Mesendoderm (in vitro differentiated cells): ENCODE results near the gene CTLA4.

Experiments used
- DNase-seq: peaks from one replicate; pipeline ENCODE4 v3.0.0; 2013
- H2AK5ac ChIP-seq: 2 replicates; pipeline ENCODE4 v1.6.1; 2013; ENCODE audit warnings: low read length, inconsistent platforms
- H2BK120ac ChIP-seq: 2 replicates; pipeline ENCODE4 v1.6.1; 2013; ENCODE audit warnings: low read depth, mild to moderate bottlenecking, low read length, moderate library complexity, mixed read lengths
- H2BK15ac ChIP-seq: replicated peaks from 2 replicates; pipeline ENCODE4 v1.6.1; 2013; ENCODE audit warnings: low read depth, mild to moderate bottlenecking, moderate library complexity
- H2BK5ac ChIP-seq: 2 replicates; pipeline ENCODE4 v1.6.1; 2013; ENCODE audit warnings: low read length, inconsistent platforms
- H3K18ac ChIP-seq: 2 replicates; pipeline ENCODE4 v1.6.1; 2013; ENCODE audit warnings: mild to moderate bottlenecking, low read length, mixed read lengths
- H3K23ac ChIP-seq: one replicate; pipeline ENCODE4 v1.6.1; 2013; ENCODE audit warnings: low read length
- H3K27ac ChIP-seq: 2 replicates; pipeline ENCODE4 v1.5.1; 2013; ENCODE audit warnings: low read depth, mild to moderate bottlenecking, inconsistent platforms, low read length, moderate library complexity
- H3K27me3 ChIP-seq: 2 replicates; pipeline ENCODE4 v1.6.1; 2013; ENCODE audit warnings: low read length, control low read depth, mild to moderate bottlenecking, inconsistent platforms; ENCODE audit not compliant: insufficient read depth, poor library complexity
- H3K36me3 ChIP-seq: 2 replicates; pipeline ENCODE4 v1.6.1; 2013; ENCODE audit warnings: low read length, inconsistent platforms; ENCODE audit not compliant: control insufficient read depth, insufficient read depth
- H3K4ac ChIP-seq: one replicate; pipeline ENCODE4 v1.6.1; 2013; ENCODE audit warnings: low read depth, mild to moderate bottlenecking, low read length, moderate library complexity
- H3K4me1 ChIP-seq: 2 replicates; pipeline ENCODE4 v1.6.1; 2013; ENCODE audit warnings: low read depth, low read length, inconsistent platforms; ENCODE audit not compliant: control insufficient read depth
- H3K4me2 ChIP-seq: 2 replicates; pipeline ENCODE4 v1.6.1; 2013; ENCODE audit warnings: low read length
- H3K4me3 ChIP-seq: 2 replicates; pipeline ENCODE4 v1.5.1; 2013; ENCODE audit warnings: mild to moderate bottlenecking, low read length
- H3K56ac ChIP-seq: one replicate; pipeline ENCODE4 v1.6.1; 2013; ENCODE audit warnings: low read length
- H3K79me1 ChIP-seq: 2 replicates; pipeline ENCODE4 v1.6.1; 2013; ENCODE audit warnings: low read length, inconsistent platforms
- H3K79me2 ChIP-seq: 2 replicates; pipeline ENCODE4 v1.6.1; 2013; ENCODE audit warnings: mild to moderate bottlenecking, low read length; ENCODE audit not compliant: control insufficient read depth, insufficient read depth
- H3K9ac ChIP-seq: 2 replicates; pipeline ENCODE4 v1.6.1; 2013; ENCODE audit warnings: low read length, inconsistent platforms
- H4K5ac ChIP-seq: one replicate; pipeline ENCODE4 v1.6.1; 2013; ENCODE audit warnings: low read length
- H4K8ac ChIP-seq: one replicate; pipeline ENCODE4 v1.6.1; 2013; ENCODE audit warnings: low read depth, mild to moderate bottlenecking, control low read depth, low read length, moderate library complexity
- WGBS: extraction: QIAGEN DNeasy Blood & Tissue Kit; methylation state at CpG from one replicate; pipeline ENCODE4 v1.1.7; 2013; ENCODE audit warnings: low lambda C conversion rate, missing lambda C conversion rate; ENCODE audit not compliant: insufficient coverage; ENCODE audit errors: extremely low coverage; 5-methylcytosine and 5-hydroxymethylcytosine counted together

CTLA4 gene

DNA sequence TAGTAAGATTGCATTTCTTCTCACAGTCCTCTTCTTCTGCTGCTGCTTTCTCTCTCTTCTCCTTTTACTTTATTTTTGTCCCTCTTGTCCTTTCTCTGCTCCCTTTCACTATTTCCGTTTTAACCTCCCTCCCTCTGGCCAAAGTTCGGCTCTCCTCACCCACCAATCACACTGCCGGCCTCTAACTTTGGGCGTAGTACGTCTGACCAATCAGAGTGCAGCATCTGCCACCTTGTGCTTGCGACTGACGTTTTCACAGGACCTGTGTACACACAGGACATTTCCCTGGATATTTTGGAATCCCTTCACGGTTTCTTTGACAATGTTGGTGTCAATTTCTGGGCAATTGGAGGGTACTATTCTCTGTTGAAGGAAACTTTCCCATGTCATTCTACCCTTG is 46.4 kb downstream of the CTLA4 start:
- Histone ChIP-seq H3K4ac (no peak overlapping the region), H3K9ac (no peak overlapping the region), H3K79me2 (no peaks in the 10 kb centered on the region), H2BK15ac (no peak overlapping the region), H2AK5ac (no peak overlapping the region), H3K18ac (no peak overlapping the region), H3K79me1 (no peaks in the 10 kb centered on the region), H3K27me3 (no peaks in the 10 kb centered on the region), H3K27ac (no peak overlapping the region), H4K5ac (no peak overlapping the region), H4K8ac (no peak overlapping the region), H3K4me1 (no peaks in the 10 kb centered on the region), H3K4me3 (no peak overlapping the region), H3K36me3 (no peaks in the 10 kb centered on the region), H3K56ac (no peak overlapping the region), H3K4me2 (no peak overlapping the region), H2BK120ac (no peak overlapping the region), H2BK5ac (no peak overlapping the region), H3K23ac (no peak overlapping the region)
- no peak for DNase-seq
- no CpG with 5 or more reads among the region's 8 CpGs for WGBS

DNA sequence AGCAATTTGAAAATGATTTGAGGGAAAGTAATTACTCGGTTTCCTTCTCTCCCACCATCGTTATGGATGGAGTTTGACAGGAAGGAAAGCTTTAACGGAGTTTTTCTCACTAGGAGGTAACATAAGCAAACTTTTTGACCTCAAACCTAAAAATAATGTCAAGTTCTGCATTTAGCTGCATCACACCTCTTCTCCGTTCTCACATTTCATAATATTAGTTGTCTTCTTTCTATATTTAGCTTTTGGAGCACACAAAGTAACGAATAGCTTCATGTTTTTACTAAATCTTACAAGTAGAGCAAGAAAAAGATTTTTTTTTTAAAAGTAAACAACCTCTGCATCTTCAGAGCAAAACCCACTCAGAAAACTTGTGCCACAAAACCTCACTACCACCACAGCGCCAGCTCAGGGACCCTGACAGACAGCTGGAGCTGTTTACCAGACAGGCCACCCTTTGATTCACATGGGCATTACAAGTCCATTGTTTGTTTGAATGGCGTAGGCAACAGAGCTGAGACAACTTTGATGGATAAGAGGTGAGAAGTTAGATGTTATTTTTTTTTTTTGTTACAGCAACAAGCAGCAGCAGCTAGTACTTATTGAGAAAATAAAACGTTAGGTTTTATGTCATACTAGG is 47.1 kb downstream of the CTLA4 start:
- H2BK5ac ChIP-seq: no peak overlapping the region
- no CpG with 5 or more reads among the region's 8 CpGs for WGBS

DNA sequence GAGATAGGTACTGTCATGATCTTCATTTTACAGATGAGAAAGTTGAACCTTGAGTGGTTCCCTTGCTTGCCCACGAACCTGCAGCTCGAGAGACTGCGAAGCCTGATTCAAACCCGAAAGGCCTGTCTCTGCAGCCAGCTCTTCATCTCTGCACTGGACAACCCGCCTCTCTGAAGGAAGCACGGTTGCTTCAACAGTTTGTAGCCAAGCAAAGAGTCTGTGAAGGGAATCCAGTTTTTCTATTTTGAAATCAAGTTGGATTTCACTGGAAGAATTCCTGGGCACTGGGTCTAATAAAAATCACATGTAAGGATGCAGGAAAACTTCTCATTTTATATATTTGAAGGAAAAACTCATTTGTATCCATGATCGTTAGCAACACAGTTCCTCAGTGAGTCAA is 47.7 kb downstream of the CTLA4 start:
- no peak overlapping the region for H3K4ac ChIP-seq
- H2BK120ac ChIP-seq: no peak overlapping the region
- H4K8ac ChIP-seq: no peak overlapping the region
- no peak overlapping the region for H2BK5ac ChIP-seq
- no peak overlapping the region for H3K18ac ChIP-seq
- no peaks in the 10 kb centered on the region for H3K27me3 ChIP-seq
- no peaks in the 10 kb centered on the region for H3K4me1 ChIP-seq
- no peak overlapping the region for H3K27ac ChIP-seq
- whole genome bisulfite sequencing: no CpG with 5 or more reads among the region's 7 CpGs
- no peak overlapping the region for H3K9ac ChIP-seq
- no peaks in the 10 kb centered on the region for H3K79me2 ChIP-seq
- DNase-seq: no peak
- no peak overlapping the region for H3K4me2 ChIP-seq
- H3K36me3 ChIP-seq: no peaks in the 10 kb centered on the region
- no peak overlapping the region for H4K5ac ChIP-seq
- H2AK5ac ChIP-seq: no peak overlapping the region
- no peak overlapping the region for H3K23ac ChIP-seq
- H3K4me3 ChIP-seq: no peak overlapping the region
- H2BK15ac ChIP-seq: no peak overlapping the region
- H3K56ac ChIP-seq: no peak overlapping the region
- H3K79me1 ChIP-seq: no peaks in the 10 kb centered on the region

More for the DNA sequence above, 47.1 kb downstream of the CTLA4 start:
- Histone ChIP-seq H3K27ac (no peak overlapping the region), H3K4me1 (no peaks in the 10 kb centered on the region), H3K36me3 (no peaks in the 10 kb centered on the region), H4K8ac (no peak overlapping the region), H2BK120ac (no peak overlapping the region), H3K9ac (no peak overlapping the region), H2AK5ac (no peak overlapping the region), H3K4ac (no peak overlapping the region), H3K23ac (no peak overlapping the region), H3K79me1 (no peaks in the 10 kb centered on the region), H4K5ac (no peak overlapping the region), H3K4me2 (no peak overlapping the region), H3K27me3 (no peaks in the 10 kb centered on the region), H3K79me2 (no peaks in the 10 kb centered on the region), H3K56ac (no peak overlapping the region), H3K18ac (no peak overlapping the region), H3K4me3 (no peak overlapping the region), H2BK15ac (no peak overlapping the region)
- DNase-seq: no peak

DNA sequence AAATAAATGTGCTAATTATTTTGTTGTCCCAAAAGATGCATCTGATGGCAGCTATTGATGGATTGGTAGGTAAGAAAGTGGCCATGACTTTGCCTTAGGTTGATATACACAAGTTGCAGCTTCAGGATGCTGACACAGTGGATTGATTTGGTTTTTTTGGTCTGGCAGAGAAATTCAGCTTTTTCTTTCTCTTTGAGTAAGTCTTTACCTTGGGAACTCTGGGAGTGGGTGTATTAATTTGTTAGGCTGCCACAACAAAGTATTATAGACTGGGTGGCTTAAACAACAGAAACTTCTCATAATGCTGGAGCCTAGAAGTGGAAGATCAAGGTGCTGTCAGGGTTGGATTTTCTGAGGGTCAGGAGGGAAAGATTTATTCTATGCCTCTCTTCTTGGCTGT is 49.2 kb downstream of the CTLA4 start:
- Histone ChIP-seq H2AK5ac (no peak overlapping the region), H3K23ac (no peak overlapping the region), H3K56ac (no peak overlapping the region), H3K4me1 (no peaks in the 10 kb centered on the region), H3K4me2 (no peak overlapping the region), H3K4ac (no peak overlapping the region), H3K79me1 (no peaks in the 10 kb centered on the region), H2BK15ac (no peak overlapping the region), H3K18ac (no peak overlapping the region), H4K8ac (no peak overlapping the region), H3K9ac (no peak overlapping the region), H3K36me3 (no peaks in the 10 kb centered on the region), H4K5ac (no peak overlapping the region), H3K79me2 (no peaks in the 10 kb centered on the region), H2BK5ac (no peak overlapping the region), H3K27ac (no peak overlapping the region), H3K4me3 (no peak overlapping the region), H2BK120ac (no peak overlapping the region), H3K27me3 (no peaks in the 10 kb centered on the region)
- DNase-seq: no peak

DNA sequence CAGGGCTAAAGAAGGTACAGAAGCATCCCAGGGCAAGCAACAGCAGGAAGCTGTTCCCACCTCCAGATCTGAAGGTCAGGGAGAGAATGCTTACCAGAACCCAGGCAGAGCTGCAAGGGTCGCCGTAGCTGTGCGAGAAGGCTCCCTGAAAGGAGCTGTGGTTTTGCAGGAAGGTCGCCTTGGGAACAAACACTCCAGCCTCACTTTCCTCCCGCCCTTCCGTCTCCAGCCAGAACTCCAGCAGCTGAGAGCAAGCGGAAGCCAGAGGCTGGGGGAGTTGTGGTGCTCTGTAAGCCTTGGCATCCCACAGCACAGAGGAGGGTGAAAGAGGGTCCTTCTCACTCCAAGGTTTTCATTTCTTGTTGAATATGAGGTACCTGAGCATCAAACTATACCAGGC is 50.7 kb downstream of the CTLA4 start:
- H3K79me2 ChIP-seq: no peaks in the 10 kb centered on the region
- no peak overlapping the region for H3K4me2 ChIP-seq
- H3K27ac ChIP-seq: no peak overlapping the region
- no peak overlapping the region for H2BK5ac ChIP-seq
- H2BK120ac ChIP-seq: no peak overlapping the region
- no peaks in the 10 kb centered on the region for H3K79me1 ChIP-seq
- no peak overlapping the region for H4K8ac ChIP-seq
- peak; percentile 46 for DNase-seq
- H3K56ac ChIP-seq: peak overlapping the region; percentile 52
- no peaks in the 10 kb centered on the region for H3K4me1 ChIP-seq
- no peak overlapping the region for H3K18ac ChIP-seq
- no peak overlapping the region for H3K9ac ChIP-seq
- no peaks in the 10 kb centered on the region for H3K27me3 ChIP-seq
- no peaks in the 10 kb centered on the region for H3K36me3 ChIP-seq
- H3K4ac ChIP-seq: no peak overlapping the region
- H3K23ac ChIP-seq: no peak overlapping the region
- H3K4me3 ChIP-seq: no peak overlapping the region
- no peak overlapping the region for H2AK5ac ChIP-seq
- H4K5ac ChIP-seq: no peak overlapping the region
- WGBS: no CpG with 5 or more reads among the region's 7 CpGs
- no peak overlapping the region for H2BK15ac ChIP-seq

DNA sequence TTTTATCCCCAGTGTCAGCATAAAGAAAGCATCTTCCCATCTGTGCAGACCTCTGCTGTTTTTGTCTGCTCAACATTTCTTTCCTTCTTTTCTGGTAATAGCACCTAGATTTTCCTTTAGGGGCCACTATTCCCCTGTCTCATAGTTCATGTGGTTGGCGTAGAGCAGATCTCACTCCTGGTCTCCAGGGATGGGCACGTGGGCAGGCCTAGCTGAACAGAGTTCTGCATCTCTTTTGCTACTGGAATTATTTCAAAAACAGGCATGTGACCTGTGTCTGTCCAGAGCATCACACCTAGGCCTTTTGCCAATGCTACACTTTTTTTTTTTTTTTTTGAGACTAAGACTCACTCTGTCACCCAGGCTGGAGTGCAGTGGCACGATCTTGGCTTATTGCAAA is 51.3 kb downstream of the CTLA4 start:
- no peaks in the 10 kb centered on the region for H3K79me2 ChIP-seq
- no peak overlapping the region for H3K4ac ChIP-seq
- H4K8ac ChIP-seq: no peak overlapping the region
- H2BK15ac ChIP-seq: no peak overlapping the region
- H3K56ac ChIP-seq: no peak overlapping the region
- no peak overlapping the region for H3K27ac ChIP-seq
- H2AK5ac ChIP-seq: no peak overlapping the region
- H3K4me2 ChIP-seq: no peak overlapping the region
- no CpG with 5 or more reads among the region's 3 CpGs for WGBS
- H3K27me3 ChIP-seq: no peaks in the 10 kb centered on the region
- no peak overlapping the region for H2BK5ac ChIP-seq
- no peak overlapping the region for H3K4me3 ChIP-seq
- no peak for DNase-seq
- H3K23ac ChIP-seq: no peak overlapping the region
- no peak overlapping the region for H3K9ac ChIP-seq
- no peak overlapping the region for H3K18ac ChIP-seq
- no peak overlapping the region for H2BK120ac ChIP-seq
- H3K79me1 ChIP-seq: no peaks in the 10 kb centered on the region
- H4K5ac ChIP-seq: no peak overlapping the region
- no peaks in the 10 kb centered on the region for H3K36me3 ChIP-seq
- H3K4me1 ChIP-seq: no peaks in the 10 kb centered on the region
